AG08395 (cell line): Measurements from ENCODE around the gene CPO.

Experiments used
- DNase-seq: peaks from one replicate; pipeline ENCODE4 v3.0.0; 2012; ENCODE audit warnings: mixed read lengths, low spot score

The CPO gene

GRCh38 chr2:207015901-207016300 is 76.6 kb downstream of the CPO start:
- peak; percentile 10 for DNase-seq
